ENCODE data around the gene KCNN3.

GRCh38 chr1:154862907-154863306, 7.2 kb downstream of the KCNN3 start:
- TF ChIP-seq CTCF (conservative IDR thresholded peaks at IDR 0.05; ENCODE audit: low read depth, low read length), result no peak
- no peak for TF ChIP-seq EZH2 (IDR thresholded peaks at IDR 0.05; ENCODE audit: low read length, unreplicated experiment)
